ENCODE measurements around the gene ZMYM5.
"Not testable (repeated sequence)": the region's sequence is repeated elsewhere in the genome, so short reads cannot be mapped to it uniquely, and the experiment has no call there.

The ZMYM5 gene

DNA sequence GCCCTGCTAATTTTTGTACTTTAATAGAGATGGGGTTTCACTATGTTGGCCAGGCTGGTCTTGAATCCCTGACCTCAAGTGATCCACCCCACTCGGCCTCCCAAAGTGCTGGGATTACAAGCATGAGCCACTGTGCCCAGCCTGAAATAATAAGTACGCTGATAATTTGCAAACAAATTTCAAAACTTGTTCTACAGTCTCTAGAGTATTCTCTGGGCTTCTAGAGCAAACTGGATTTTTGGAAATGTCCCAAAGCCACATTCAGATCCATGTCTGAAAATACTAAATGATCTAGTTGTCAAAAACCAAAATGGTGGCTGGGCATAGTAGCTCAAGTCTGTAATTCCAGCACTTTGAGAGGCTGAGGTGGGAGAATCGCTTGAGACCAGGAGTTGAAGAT lies 40.8 kb downstream of the ZMYM5 start:
- no peak for DNase-seq (ENCODE audit: low read depth in 2 of 2)

DNA sequence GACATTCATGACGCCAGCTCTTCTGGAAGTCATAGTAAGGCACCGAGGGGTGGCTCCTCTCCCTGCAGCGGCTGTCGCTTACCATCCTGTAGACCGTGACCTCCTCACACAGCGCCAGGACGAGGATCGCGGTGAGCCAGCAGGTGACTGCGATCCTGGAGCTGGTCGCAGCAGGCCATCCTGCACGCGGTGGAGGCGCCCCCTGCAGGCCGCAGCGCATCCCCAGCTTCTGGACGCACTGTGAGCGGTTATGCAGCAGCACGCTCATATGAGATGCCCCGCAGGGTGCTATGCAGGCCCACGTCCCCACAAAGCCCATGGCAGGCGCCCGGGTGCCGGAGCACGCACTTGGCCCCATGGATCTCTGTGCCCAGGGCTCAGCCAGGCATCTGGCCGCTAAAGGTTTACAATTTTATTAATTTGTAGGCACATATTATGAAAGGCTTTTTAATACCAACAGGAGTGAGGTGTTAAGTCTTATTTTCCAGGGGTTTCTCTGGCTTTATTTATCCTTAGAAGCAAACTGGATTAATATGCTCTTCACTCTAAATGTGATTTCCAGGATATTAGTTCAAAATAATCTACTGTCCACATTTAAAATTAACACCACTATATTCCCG lies 45.1 kb downstream of the ZMYM5 start:
- DNase-seq (ENCODE audit: low read depth in 2 of 2), result no peak

DNA sequence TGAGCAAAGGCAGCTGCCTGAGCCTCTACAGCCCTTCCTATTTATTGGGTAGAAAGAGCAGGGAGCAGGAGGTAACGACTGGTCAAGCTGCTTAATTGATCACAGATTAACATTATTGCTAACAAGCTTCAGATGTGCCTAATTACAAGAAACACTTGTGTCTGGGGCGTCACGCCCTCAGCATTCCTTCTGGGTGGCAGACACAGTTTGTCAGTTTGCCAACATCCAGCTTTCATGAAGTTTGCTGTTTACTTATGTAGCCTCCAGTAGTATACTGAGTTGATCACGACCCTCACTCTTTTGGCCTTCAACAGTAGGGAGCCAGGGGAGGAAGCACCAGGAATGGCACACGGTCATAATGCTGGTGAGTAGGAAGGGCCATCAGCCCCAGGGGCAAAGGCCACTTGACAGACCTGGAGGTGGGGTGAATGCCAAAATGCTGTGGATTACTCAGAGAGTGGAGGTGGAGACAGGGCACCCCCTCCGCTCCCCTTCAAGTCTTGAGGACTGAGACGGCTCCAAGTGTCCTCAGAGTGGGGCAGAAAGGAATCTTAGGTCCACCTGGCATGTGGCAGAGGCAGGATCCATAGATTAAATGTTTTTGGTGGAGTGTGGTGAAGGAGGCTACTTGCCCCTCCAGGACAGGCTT lies 45.8 kb downstream of the ZMYM5 start:
- no peak for DNase-seq (ENCODE audit: low read depth in 2 of 2)

DNA sequence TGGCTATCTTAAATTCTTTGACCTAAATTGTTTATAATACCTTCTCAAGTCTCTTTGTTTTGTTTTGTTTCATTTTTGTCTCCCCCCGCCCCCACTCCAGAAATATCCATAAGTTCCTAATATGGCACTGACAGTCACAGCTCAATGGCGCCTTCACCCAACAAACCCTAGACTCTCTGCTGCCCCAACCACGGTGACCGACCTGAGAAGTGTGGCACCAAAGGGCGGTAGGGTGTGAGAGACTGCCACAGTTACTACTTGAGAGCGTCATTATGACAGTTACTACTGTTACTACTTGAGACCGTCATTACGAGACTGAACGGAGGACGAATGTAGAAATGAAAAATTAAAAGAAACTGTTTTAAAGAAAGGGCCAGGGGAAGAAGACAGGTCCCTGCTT lies 46.3 kb downstream of the ZMYM5 start:
- peak in 1 of 2 donors; percentile 4 for DNase-seq (ENCODE audit: low read depth in 2 of 2)

DNA sequence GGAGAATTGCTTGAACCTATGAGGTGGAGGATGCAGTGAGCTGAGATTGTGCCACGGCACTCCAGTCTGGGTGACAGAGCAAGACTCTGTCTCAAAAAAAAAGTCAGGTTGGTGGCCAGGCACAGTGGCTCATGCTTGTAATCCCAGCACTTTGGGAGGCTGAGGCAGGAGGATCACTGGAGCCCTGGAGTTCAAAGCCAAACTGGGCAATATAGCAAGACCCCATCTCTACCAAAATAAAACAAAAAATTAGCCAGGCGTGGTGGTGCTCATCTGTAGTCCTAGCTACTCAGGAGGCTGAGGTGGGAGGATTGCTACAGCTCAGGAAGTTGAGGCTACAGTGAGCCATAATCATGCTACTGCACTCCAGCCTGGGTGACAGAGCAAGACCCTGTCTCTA lies 47.6 kb downstream of the ZMYM5 start:
- not testable (repeated sequence) for DNase-seq (ENCODE audit: low read depth in 2 of 2)

DNA sequence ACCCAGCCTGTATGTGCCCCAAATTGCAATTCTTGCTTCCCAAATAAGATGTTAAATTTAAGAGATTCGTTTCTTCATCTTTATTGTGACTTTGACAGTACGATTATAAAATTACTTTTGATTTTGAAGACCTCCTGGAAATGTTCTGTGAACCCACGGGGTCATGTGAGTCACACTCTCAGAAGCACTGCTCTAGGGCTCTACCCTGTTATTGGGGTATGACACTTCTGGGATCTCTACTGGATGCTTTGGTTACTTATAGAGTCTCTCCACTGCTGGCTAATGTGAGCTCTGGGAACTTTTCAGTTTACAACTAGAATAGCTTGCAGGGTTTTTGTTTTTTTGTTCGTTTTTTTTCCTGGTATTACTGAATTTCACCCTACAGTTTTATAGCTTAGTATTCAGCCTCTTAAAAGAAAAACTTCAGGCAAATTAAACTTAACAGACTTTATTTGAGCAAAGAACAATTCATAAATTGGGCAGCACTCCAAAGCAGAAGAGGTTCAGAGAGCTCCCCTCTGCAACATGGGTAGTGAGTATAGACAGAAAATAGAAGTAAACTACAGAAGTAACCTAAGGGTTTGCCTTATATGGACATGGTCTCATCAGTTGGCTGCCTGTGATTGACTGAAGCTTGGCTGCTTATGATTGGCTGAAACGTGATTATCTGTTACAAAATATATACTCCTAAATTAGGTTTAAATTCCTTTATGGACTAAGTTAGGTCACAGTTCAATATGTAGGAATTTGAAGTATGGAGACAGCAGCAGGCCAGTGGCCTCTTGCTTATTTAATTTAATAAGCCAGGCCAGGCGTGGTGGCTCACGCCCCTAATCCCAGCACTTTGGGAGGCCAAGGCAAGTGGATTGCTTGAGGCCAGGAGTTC lies 52.2 kb downstream of the ZMYM5 start:
- no peak for DNase-seq (ENCODE audit: low read depth in 2 of 2)

DNA sequence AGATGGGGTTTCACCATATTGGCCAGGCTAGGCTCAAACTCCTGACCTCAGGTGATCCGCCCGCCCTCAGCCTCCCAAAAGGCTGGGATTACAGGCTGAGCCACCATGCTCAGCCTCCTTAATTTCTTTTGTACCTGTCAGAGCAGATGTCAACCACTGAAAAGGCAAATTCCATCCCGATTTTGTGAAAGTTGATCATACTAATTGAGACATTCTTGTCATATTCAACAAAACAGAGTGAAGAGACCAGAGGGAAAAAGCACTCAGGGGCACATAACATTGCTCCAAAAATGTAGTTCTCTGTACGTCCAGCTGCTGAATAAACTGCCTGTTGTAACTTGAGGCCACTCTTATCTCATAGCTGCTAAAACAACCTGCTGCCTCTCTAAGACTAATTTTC lies 53.3 kb downstream of the ZMYM5 start:
- DNase-seq (ENCODE audit: low read depth in 2 of 2), result no peak

DNA sequence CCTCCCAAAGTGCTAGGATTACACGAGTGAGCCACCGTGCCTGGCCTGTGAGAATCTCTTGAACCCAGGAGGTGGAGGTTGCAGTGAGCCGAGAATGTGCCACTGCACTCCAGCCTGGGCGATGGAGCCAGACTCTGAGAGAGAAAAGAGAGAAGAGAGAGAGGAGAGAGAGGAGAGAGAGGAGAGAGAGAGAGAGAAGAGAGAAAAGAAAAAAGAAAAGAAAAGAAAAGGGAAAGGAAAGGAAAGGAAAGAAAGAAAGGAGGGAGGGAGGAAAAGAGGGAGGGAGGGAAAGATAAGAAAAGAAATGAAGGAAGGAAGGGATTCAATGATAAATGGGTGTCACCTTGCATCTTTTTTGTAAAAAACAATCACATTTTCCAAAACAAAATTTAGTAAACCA lies 57.7 kb downstream of the ZMYM5 start:
- no peak for DNase-seq (ENCODE audit: low read depth in 2 of 2)

DNA sequence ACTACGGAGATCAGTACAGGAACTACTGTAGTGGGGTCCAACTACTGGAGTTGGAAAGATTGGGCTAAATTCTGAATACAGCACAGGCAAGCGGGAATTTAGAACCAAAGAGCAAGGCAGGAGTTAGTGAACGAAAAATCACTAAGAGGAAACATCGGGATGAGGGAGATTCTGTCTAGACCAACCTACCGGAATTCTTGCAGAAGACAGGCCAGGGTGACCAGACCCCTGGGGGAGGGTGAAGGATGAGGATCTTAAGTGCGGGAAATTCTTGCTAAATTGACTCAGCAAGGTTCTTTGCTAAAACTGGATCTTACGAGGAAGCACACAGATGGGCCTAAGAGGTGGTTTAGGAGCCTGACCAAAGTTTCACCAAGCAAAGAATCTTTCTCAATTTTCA lies 67.5 kb downstream of the ZMYM5 start:
- DNase-seq (ENCODE audit: low read depth in 2 of 2), result no peak

DNA sequence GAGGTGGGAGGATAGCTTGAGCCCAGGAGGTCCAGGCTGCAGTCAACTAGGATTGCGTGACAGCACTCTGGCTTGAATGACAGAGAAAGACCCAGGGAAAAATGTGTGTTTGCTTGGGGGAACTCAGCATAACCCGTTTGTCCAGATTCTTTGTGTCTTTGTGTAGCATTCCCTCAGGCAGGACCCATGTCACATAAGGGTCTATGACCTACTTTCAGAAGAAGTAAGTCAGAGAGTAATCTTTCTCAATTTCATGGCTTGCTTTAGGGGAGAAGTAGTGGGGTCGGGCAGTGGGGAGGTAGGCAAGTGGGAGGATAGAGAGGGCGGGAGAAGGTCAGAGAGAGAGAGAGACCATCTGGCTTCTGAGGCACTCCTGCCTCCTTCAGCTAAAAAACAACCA lies 68.8 kb downstream of the ZMYM5 start:
- DNase-seq (ENCODE audit: low read depth in 2 of 2), result no peak

DNA sequence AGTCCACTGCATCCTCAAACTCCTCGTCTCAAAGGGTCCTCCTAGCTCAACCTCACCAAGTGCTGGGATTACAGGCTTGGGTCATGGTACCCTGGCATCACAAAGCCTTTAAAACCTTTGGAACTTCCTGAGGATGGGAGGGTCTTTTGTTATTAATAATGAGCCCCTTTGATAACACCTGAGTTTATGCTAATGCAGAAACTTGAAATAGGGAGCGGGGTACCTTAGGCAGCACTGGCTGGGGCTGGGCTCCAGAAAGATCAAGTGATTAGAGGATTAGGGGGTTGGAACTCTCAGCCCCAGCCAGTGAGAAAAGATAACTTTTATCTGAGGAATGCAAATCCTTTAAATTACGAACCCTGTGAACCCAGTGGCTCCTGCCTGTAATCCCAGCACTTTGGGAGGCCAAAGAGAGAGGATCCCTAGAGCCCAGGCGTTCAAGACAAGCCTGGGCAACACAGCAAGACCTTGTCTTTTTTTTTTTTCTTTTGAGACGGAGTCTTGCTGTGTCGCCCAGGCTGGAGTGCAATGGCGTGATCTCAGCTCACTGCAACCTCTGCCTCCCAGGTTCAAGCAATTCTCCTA lies 71.4 kb downstream of the ZMYM5 start:
- no peak for DNase-seq (ENCODE audit: low read depth in 2 of 2)

DNA sequence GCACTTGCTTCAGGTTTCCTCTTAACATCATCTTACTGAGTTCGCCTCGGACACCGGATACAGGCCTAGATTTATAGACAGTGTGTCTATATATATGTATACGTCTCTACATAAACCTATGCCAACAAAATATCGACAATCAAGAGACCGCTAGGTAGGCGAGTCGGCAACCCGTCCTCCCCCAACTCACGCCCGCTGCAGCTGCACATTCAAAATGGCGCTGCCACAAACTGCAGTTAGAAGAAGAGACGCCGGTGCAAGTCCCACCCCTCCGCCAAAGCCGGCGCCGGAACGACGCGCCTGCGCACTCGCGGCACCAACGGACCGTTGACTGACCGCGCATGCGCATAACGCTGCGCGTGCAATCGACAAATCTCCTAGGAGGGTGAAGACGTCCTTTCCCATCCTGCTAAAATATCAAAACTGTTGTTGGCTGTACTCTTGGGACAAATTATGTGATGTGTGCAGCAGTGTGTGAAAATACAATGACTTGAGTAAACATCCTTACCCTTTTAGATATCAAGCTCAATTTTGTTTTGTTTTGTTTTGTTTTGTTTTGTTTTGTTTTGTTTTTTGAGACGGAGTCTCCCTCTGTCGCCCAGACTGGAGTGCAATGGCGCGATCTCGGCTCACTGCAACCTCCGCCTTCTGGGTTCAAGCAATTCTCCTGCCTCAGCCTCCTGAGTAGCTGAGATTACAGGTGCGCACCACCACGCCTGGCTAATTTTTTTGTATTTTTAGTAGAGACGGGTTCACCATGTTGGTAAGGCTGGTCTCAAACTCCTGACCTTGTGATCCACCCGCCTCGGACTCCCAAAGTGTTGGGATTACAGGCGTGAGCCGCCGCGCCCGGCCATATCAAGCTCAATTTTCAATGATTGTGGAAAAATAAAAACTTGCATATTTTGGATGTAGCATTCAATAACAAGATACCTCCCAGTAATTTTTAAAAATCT lies 80.4 kb downstream of the ZMYM5 start, which contains the start of gene PSPC1:
Gene PSPC1 (minus strand): TSS at position 219 of the 956 bp plus-strand sequence. CDS start 188 bp downstream, at position 31.
- peak; percentile 91 to 92 for DNase-seq (ENCODE audit: low read depth in 2 of 2)

DNA sequence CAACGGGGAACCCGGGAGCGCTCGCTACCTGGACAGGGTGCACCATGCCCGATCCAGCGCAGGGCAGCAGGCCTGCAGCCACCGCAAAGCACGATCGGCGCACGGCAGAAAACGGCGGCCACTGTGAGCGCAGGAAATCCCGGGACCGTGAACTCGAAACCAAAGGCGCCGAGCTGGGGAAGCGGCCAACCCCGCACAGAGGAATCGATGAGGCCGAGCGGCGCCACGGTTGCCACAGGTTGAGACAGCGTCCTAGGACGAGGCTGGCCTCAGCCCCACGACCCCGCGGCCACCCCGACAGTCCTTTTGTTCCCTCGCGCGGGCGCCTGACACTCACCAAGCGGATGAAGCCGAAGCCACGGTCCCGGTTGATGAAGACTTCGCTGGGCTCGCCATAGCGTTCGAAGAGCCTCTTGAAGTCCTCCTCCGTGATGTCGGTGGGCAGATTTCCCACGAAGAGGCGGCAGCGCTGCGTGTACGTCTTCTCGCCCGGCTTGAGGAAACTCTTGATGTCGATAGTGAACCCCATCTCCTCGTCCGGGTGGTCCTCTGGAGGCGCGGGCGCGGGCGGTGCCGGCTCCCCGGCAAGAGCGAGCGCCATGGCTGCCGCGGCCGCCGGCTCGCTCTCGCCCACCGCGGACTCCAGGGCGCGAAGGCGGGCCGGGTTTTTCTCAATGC lies 81.3 kb downstream of the ZMYM5 start:
- peak; percentile 7 to 27 for DNase-seq (ENCODE audit: low read depth in 2 of 2)

DNA sequence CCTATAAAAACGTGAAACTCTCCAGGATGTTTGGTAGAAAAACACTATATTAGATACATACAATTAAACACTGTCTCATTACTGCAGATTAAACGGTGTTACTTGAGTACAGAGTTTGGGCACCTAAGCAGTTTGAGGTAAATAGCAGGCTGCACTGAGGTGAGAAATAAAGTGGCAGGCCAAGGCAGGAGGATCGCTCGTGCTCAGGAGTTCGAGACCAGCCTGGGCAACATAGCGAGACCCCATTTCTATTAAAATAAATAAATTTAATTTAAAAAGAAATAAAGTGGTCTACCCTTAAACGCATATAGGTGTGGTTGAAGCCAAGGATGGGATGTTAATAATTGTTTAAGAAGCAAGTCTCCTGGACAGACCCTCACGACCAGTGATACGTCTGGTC lies 81.9 kb downstream of the ZMYM5 start:
- DNase-seq (ENCODE audit: low read depth in 2 of 2), result no peak

DNA sequence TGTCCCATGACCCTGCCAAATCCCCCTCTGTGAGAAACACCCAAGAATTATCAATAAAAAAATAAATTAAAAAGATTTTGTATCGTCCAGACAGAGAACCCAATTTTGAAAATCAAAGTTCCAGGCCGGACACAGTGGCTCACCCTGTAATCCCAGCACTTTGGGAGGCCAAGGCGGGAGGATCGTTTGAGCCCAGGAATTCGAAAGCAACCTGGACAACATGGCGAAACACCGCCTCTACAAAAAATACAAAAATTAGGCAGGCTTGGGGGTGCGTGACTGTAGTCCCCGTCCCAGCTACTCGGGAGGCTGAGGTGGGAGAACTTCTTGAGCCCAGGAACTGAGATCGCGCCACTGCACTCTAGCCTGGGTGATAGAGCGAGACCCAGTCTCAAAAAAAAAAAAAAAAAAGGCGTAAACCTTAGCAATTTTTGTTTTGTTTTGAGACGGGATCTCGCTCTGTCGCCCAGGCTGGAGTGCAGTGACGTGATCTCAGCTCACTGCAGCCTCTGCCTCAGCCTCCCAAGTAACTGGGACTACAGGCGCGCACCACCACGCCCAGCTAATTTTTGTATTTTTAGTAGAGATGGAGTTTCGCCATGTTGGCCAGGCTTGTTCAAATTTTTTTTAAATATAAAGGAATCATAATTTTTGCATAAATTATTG lies 82.6 kb downstream of the ZMYM5 start:
- not testable (repeated sequence) for DNase-seq (ENCODE audit: low read depth in 2 of 2)

All from stimulated activated CD8-positive, alpha-beta memory T cell treated with anti-CD3 and anti-CD28 coated beads, Interleukin-15, amount 100 ng/mL, for 4 hours (primary cell).